Measurements from ENCODE around the gene TBX4.
"Not testable (repeated sequence)": the region's sequence is repeated elsewhere in the genome, so short reads cannot be mapped to it uniquely, and the experiment has no call there.

The TBX4 gene

GRCh38 chr17:61511480-61512182, 59.4 kb downstream of the TBX4 start:
- no peak for ATAC-seq
- no peaks in the 10 kb centered on the region for H3K9me3 Mint-ChIP-seq

GRCh38 chr17:61514491-61514890, 62.3 kb downstream of the TBX4 start:
- Mint-ChIP-seq H3K36me3 (no peaks in the 10 kb centered on the region), H3K27me3 (peaks cover 21% of the 10 kb centered on the region), H3K9me3 (no peaks in the 10 kb centered on the region), H3K4me3 (no peak overlapping the region), H3K4me1 (no peaks in the 10 kb centered on the region), H3K27ac (no peak overlapping the region)
- no peak for ATAC-seq

More at GRCh38 chr17:61511480-61512182, 59.4 kb downstream of the TBX4 start:
- no peaks in the 10 kb centered on the region for H3K4me1 Mint-ChIP-seq
- H3K27me3 Mint-ChIP-seq = peaks cover 21% of the 10 kb centered on the region
- H3K4me3 Mint-ChIP-seq = no peak overlapping the region
- H3K36me3 Mint-ChIP-seq = no peaks in the 10 kb centered on the region
- H3K27ac Mint-ChIP-seq = no peak overlapping the region

DNA sequence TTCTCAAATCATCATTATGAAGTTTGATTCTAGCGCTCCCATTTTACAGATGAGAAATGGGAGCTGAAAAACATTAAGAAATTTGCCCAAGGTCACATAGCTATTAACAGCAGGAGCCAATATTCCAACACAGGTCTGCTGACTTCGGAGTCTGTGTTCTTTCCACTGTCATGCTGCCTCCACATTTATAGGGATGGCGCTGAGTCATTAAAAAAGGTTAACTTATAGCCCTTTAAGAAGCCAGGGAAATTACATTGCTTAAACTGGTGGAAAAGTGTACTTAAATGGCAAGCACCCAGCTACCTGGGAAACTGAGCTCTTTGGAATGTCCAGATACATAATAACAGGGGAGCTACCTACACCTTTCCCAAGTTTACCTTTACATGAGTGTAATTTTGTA, 65.0 kb downstream of the TBX4 start:
- ATAC-seq = no peak
- Mint-ChIP-seq H3K27ac (no peak overlapping the region), H3K27me3 (peaks cover 16% of the 10 kb centered on the region), H3K9me3 (no peaks in the 10 kb centered on the region), H3K4me1 (no peaks in the 10 kb centered on the region), H3K4me3 (no peak overlapping the region), H3K36me3 (no peaks in the 10 kb centered on the region)

- no peak overlapping the region for H3K4me3 Mint-ChIP-seq
- peaks cover 22% of the 10 kb centered on the region for H3K27me3 Mint-ChIP-seq
- no peaks in the 10 kb centered on the region for H3K36me3 Mint-ChIP-seq
- no peaks in the 10 kb centered on the region for H3K9me3 Mint-ChIP-seq
- no peaks in the 10 kb centered on the region for H3K4me1 Mint-ChIP-seq
- H3K27ac Mint-ChIP-seq = no peak overlapping the region
- ATAC-seq = no peak
Observed at GRCh38 chr17:61517843-61518606, 65.8 kb downstream of the TBX4 start.

GRCh38 chr17:61519139-61519538, 66.9 kb downstream of the TBX4 start:
- Mint-ChIP-seq H3K4me3 (no peak overlapping the region), H3K27ac (no peak overlapping the region), H3K9me3 (no peaks in the 10 kb centered on the region), H3K27me3 (peaks cover 29% of the 10 kb centered on the region), H3K4me1 (no peaks in the 10 kb centered on the region), H3K36me3 (no peaks in the 10 kb centered on the region)
- ATAC-seq = no peak

- H3K36me3 Mint-ChIP-seq = no peaks in the 10 kb centered on the region
- H3K9me3 Mint-ChIP-seq = no peaks in the 10 kb centered on the region
- peaks cover 37% of the 10 kb centered on the region for H3K27me3 Mint-ChIP-seq
- no peak overlapping the region for H3K4me3 Mint-ChIP-seq
- H3K27ac Mint-ChIP-seq = no peak overlapping the region
- no peak for ATAC-seq
- H3K4me1 Mint-ChIP-seq = no peaks in the 10 kb centered on the region
Observed at GRCh38 chr17:61519754-61520440, 67.7 kb downstream of the TBX4 start.

- H3K9me3 Mint-ChIP-seq = no peaks in the 10 kb centered on the region
- H3K4me1 Mint-ChIP-seq = no peaks in the 10 kb centered on the region
- no peak overlapping the region for H3K27ac Mint-ChIP-seq
- H3K36me3 Mint-ChIP-seq = no peaks in the 10 kb centered on the region
- H3K27me3 Mint-ChIP-seq = peaks cover 43% of the 10 kb centered on the region
- no peak for ATAC-seq
- no peak overlapping the region for H3K4me3 Mint-ChIP-seq
Observed at GRCh38 chr17:61520897-61521296, 68.7 kb downstream of the TBX4 start.

- H3K36me3 Mint-ChIP-seq = no peaks in the 10 kb centered on the region
- peaks cover 47% of the 10 kb centered on the region for H3K27me3 Mint-ChIP-seq
- no peaks in the 10 kb centered on the region for H3K4me1 Mint-ChIP-seq
- H3K9me3 Mint-ChIP-seq = no peaks in the 10 kb centered on the region
- no peak overlapping the region for H3K4me3 Mint-ChIP-seq
- no peak overlapping the region for H3K27ac Mint-ChIP-seq
- ATAC-seq = no peak
Observed at GRCh38 chr17:61522088-61522487, 69.9 kb downstream of the TBX4 start.

- Mint-ChIP-seq H3K27ac (no peak overlapping the region), H3K9me3 (no peaks in the 10 kb centered on the region), H3K36me3 (no peaks in the 10 kb centered on the region), H3K27me3 (peaks cover 53% of the 10 kb centered on the region), H3K4me3 (no peak overlapping the region), H3K4me1 (no peaks in the 10 kb centered on the region)
- ATAC-seq = no peak
Observed at GRCh38 chr17:61524319-61524718, 72.1 kb downstream of the TBX4 start.

DNA sequence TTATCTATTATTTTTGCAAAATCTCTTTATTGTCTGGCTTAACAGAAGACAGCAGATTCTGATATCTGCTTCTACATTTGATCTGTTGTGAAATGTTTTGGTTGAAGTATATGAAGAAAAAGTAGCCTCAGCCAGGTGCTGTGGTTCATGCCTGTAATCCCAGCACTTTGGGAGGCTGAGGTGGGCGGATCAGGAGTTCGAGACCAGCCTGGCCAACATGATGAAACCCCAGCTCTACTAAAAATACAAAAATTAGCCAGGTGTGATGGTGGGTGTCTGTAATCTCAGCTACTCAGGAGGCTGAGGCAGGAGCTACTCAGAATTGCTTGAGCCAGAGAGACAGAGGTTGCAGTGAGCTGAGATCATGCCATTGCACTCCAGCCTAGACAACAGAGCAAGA, 75.2 kb downstream of the TBX4 start:
- H3K9me3 Mint-ChIP-seq, H3K4me1 Mint-ChIP-seq, H3K36me3 Mint-ChIP-seq, H3K27ac Mint-ChIP-seq, ATAC-seq, H3K4me3 Mint-ChIP-seq: not testable (repeated sequence)
- H3K27me3 Mint-ChIP-seq = peaks cover 45% of the 10 kb centered on the region

DNA sequence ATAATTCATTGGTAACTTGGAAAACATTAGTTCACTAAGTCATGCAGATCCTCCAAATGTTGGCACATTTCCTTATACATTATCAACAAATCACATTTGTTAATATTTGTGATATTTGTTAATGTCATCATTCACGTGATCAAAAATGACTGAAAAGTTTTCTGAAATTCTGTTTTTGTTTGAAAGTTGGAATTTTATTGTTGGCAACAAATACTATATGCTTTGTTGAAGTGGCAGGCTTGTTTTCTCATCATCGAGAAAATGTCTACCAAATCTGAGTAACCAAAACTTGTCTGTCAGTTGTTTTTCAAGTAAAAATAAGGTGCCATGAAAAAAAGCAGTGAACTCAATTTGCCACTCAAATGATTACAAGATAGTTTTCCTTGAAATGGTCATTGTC, 75.9 kb downstream of the TBX4 start:
- H3K4me1 Mint-ChIP-seq = no peaks in the 10 kb centered on the region
- H3K4me3 Mint-ChIP-seq = no peak overlapping the region
- H3K9me3 Mint-ChIP-seq = no peaks in the 10 kb centered on the region
- no peak overlapping the region for H3K27ac Mint-ChIP-seq
- ATAC-seq = no peak
- H3K27me3 Mint-ChIP-seq = peaks cover 41% of the 10 kb centered on the region
- no peaks in the 10 kb centered on the region for H3K36me3 Mint-ChIP-seq

DNA sequence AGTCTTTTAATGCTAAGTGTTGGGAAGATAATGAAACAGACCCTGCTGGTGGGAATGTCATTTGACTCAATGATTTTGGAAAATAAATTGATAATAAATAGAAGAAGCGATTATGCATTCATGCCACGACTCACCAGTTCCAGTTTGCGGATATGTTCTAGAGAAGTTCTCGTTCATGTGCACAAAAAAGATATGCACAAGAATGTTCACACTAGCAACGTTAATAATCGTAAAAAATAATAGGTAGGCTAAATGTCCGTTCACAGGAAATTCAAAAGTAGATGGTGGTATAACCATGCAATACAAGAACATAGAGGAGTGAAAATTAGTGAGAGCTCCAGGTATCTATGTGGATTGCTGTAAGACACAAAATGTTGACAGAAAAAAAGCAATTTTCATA, 79.0 kb downstream of the TBX4 start:
- Mint-ChIP-seq H3K36me3 (no peaks in the 10 kb centered on the region), H3K27ac (no peak overlapping the region), H3K4me1 (no peaks in the 10 kb centered on the region), H3K9me3 (no peaks in the 10 kb centered on the region), H3K27me3 (peaks cover 15% of the 10 kb centered on the region), H3K4me3 (no peak overlapping the region)
- ATAC-seq = no peak

GRCh38 chr17:61532826-61533225, 80.6 kb downstream of the TBX4 start:
- ATAC-seq = no peak
- Mint-ChIP-seq H3K27me3 (no peaks in the 10 kb centered on the region), H3K27ac (no peak overlapping the region), H3K4me1 (no peaks in the 10 kb centered on the region), H3K9me3 (no peaks in the 10 kb centered on the region), H3K36me3 (no peaks in the 10 kb centered on the region), H3K4me3 (no peak overlapping the region)

- Mint-ChIP-seq H3K9me3 (no peaks in the 10 kb centered on the region), H3K27me3 (no peaks in the 10 kb centered on the region), H3K36me3 (no peaks in the 10 kb centered on the region), H3K27ac (no peak overlapping the region), H3K4me3 (no peak overlapping the region), H3K4me1 (no peaks in the 10 kb centered on the region)
- no peak for ATAC-seq
Observed at GRCh38 chr17:61533797-61534196, 81.6 kb downstream of the TBX4 start.

- Mint-ChIP-seq H3K27ac (no peak overlapping the region), H3K4me3 (no peak overlapping the region), H3K36me3 (no peaks in the 10 kb centered on the region), H3K27me3 (no peaks in the 10 kb centered on the region), H3K9me3 (no peaks in the 10 kb centered on the region), H3K4me1 (no peaks in the 10 kb centered on the region)
- ATAC-seq = no peak
Observed at GRCh38 chr17:61534414-61534813, 82.2 kb downstream of the TBX4 start.

Measured in stimulated activated memory B cell treated with anti-CD40 and anti-IgM and Interleukin-4, amounts not matched to agents 10 μg/mL and 1 μg/mL and 100 μg/mL, for 72 hours (primary cell).